ENCODE data around the gene PPFIA2. TPM values are rescaled to one million over a fixed set of nuclear protein-coding genes. Genes with fewer than 3 reads are reported as not detected.

Gene PPFIA2
- total and polyA plus RNA-seq, 8 donors: 0.15 to 9.9 (median 2.2) TPM

DNA sequence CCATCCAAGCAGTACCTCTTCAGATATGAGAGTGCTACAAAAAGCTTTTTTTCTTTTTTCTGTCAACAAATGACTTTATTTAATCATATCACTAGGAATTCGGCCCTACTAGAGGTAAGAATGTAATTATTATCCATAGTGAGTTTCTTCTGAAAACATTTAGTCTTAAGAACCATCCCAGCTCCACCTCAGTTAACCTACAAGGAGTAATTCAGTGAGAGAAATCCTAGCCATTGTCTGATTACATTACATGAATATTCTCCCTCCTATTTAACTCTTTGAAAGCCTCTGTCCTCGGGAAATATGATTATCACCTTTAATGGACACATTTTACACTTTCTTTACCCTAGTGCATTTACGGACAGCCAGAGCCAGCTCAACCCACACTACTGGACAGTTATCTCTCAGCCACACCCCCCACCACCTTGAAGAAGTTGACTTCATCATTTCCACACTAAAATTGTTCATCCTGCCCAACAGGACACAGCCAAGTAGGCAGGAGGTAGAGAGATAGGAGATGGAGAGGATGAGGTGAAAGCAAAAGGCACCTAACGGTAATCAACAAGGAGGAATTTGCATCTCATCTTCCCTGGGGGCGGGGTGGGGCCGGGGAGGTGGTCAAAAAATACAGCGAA lies 1.3 kb downstream of the PPFIA2 start:
- Histone ChIP-seq H3K36me3 (no peaks in the 10 kb centered on the region), H3K4me3 (peak overlapping the region; percentile 43 to 61 (median 54))

DNA sequence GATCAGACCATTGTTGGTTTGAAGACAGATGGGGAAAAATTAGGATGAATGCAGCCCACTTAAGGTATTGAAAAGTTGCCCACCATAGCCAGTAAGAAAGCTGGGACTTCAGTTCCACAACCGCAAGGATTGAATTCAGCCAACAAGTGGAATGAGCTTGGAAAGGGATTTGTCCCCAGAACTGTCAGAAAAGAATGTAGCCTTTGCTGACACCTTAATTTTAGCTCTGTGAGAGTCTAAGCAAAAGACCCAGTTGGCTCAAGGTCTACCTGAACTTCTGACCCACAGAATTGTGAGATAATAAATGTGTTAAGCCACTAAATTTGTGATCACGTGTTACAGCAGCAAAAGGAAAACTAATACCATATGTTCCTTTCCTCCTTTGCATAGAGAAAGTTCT lies 29.4 kb downstream of the PPFIA2 start:
- Histone ChIP-seq H3K4me1 (no peaks in the 10 kb centered on the region), H3K9me3 (no peaks in the 10 kb centered on the region), H3K36me3 (no peaks in the 10 kb centered on the region), H3K27me3 (no peaks in the 10 kb centered on the region), H3K4me3 (no peak overlapping the region), H3K27ac (no peak overlapping the region)
- intact Hi-C loops (cut with DNase I; ENCODE audit: low total_unique reads): no loop called here
- TF ChIP-seq POLR2AphosphoS5 (IDR thresholded peaks at IDR 0.05) (no peak), POLR2A (IDR thresholded peaks at IDR 0.05) (no peak), EP300 (IDR thresholded peaks at IDR 0.05) (no peak)
- TF ChIP-seq, protein P1, sequence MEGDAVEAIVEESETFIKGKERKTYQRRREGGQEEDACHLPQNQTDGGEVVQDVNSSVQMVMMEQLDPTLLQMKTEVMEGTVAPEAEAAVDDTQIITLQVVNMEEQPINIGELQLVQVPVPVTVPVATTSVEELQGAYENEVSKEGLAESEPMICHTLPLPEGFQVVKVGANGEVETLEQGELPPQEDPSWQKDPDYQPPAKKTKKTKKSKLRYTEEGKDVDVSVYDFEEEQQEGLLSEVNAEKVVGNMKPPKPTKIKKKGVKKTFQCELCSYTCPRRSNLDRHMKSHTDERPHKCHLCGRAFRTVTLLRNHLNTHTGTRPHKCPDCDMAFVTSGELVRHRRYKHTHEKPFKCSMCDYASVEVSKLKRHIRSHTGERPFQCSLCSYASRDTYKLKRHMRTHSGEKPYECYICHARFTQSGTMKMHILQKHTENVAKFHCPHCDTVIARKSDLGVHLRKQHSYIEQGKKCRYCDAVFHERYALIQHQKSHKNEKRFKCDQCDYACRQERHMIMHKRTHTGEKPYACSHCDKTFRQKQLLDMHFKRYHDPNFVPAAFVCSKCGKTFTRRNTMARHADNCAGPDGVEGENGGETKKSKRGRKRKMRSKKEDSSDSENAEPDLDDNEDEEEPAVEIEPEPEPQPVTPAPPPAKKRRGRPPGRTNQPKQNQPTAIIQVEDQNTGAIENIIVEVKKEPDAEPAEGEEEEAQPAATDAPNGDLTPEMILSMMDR (IDR thresholded peaks at IDR 0.05): no peak
- no peak for DNase-seq
- 80 to 95% (median 89%) methylated on average over 2 of the region's 2 CpGs for WGBS, 5 donors

More for the DNA sequence above, 1.3 kb downstream of the PPFIA2 start:
- 9 to 16% (median 13%) methylated on average over 7 of the region's 7 CpGs for WGBS, 5 donors
- H3K27me3 ChIP-seq: peaks cover 0 to 27% (median 23%) of the 10 kb centered on the region in 3 donors
- intact Hi-C loops (cut with DNase I; ENCODE audit: low total_unique reads): no loop called here
- no peak overlapping the region for H3K27ac ChIP-seq
- no peak for TF ChIP-seq EP300 (IDR thresholded peaks at IDR 0.05)
- TF ChIP-seq POLR2A (IDR thresholded peaks at IDR 0.05): no peak
- TF ChIP-seq POLR2AphosphoS5 (IDR thresholded peaks at IDR 0.05): no peak
- TF ChIP-seq, protein P1 (IDR thresholded peaks at IDR 0.05): no peak
- DNase-seq: peak in 1 of 2 donors; percentile 3
- H3K4me1 ChIP-seq: peaks cover 6 to 19% (median 17%) of the 10 kb centered on the region in 4 donors
- H3K9me3 ChIP-seq: no peaks in the 10 kb centered on the region

DNA sequence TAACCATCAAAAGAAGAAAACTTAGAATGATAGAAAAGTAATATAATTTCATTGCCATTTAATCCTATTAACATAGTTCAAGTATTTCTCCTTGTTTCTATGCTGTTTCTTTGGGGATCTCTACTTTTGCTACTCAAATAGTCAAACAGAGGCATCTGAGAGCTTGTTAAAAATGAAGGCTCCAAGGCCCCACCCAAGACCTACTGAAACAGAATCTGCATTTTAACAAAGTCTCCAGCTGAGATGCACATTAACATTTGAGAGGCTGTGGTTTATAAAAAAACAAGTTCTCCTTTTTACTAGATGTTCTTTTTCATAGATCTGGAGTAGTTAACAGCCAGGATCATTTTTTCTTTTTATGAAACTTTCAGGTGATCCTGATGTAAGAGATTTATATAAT lies 31.8 kb downstream of the PPFIA2 start:
- Histone ChIP-seq H3K27me3 (no peaks in the 10 kb centered on the region), H3K9me3 (no peaks in the 10 kb centered on the region), H3K4me3 (no peak overlapping the region), H3K27ac (no peak overlapping the region), H3K4me1 (no peaks in the 10 kb centered on the region), H3K36me3 (no peaks in the 10 kb centered on the region)
- no peak for TF ChIP-seq POLR2A (IDR thresholded peaks at IDR 0.05)
- no peak for TF ChIP-seq POLR2AphosphoS5 (IDR thresholded peaks at IDR 0.05)
- TF ChIP-seq, protein P1 (IDR thresholded peaks at IDR 0.05): no peak
- TF ChIP-seq EP300 (IDR thresholded peaks at IDR 0.05): no peak
- intact Hi-C loops (cut with DNase I; ENCODE audit: low total_unique reads): no loop called here
- no peak for DNase-seq

DNA sequence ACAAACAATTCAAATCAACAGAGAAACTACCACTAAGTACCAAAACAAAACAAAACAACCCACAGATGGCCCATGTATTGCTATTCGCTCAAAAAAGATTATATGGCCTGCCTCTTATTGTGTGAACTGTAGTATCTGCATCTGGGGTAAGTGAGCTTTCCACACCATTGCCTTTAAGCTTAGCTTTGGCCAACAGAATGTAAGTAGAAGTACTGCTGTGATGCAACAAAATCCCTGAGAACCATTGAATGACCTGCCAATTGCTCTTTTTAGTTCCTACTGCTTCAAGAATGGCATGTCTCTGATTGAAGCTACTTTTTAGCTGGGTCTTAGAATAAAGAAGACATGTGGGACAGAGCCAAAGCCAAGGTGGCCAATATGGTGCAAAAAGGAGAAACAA lies 32.5 kb downstream of the PPFIA2 start:
- no peak for DNase-seq
- no peak overlapping the region for H3K4me3 ChIP-seq
- TF ChIP-seq EP300 (IDR thresholded peaks at IDR 0.05) (no peak), POLR2AphosphoS5 (IDR thresholded peaks at IDR 0.05) (no peak), POLR2A (IDR thresholded peaks at IDR 0.05) (no peak)
- TF ChIP-seq, protein P1 (IDR thresholded peaks at IDR 0.05): no peak
- whole genome bisulfite sequencing, 5 donors: 65 to 86% (median 77%) methylated on average over 1 of the region's 1 CpG
- H3K36me3 ChIP-seq: no peaks in the 10 kb centered on the region
- no peak overlapping the region for H3K27ac ChIP-seq
- no peaks in the 10 kb centered on the region for H3K9me3 ChIP-seq
- H3K27me3 ChIP-seq: no peaks in the 10 kb centered on the region
- H3K4me1 ChIP-seq: no peaks in the 10 kb centered on the region
- intact Hi-C loops (cut with DNase I; ENCODE audit: low total_unique reads): no loop called here

Data from stomach (tissue), 9 donors.